SU-DHL-6 (cell line): ENCODE results near the gene ATP8B2.

Experiments
- H2AFZ ChIP-seq: fragments of 200-600 bp; sonication (generic); 2 replicates; pipeline ENCODE4 v1.6.1; 2014; ENCODE audit warnings: low read depth, mild to moderate bottlenecking, moderate library complexity, mixed read lengths, antibody characterized with exemption, low read length; ENCODE audit not compliant: severe bottlenecking
- H3F3A ChIP-seq: fragments of 200-600 bp; shearing (Covaris generic); 2 replicates; pipeline ENCODE4 v1.6.0; 2016; ENCODE audit warnings: antibody characterized with exemption, mild to moderate bottlenecking; ENCODE audit not compliant: insufficient read depth
- H3K27ac ChIP-seq: fragments of 200-600 bp; sonication (generic); 2 replicates; pipeline ENCODE4 v1.5.1; 2016; ENCODE audit warnings: low read depth, mild to moderate bottlenecking, low read length, moderate library complexity, mixed read lengths
- H3K27me3 ChIP-seq: fragments of 200-600 bp; sonication (generic), shearing (Covaris generic); 2 replicates; pipeline ENCODE4 v1.6.0; 2014; ENCODE audit warnings: mild to moderate bottlenecking, low read length
- H3K36me3 ChIP-seq: fragments of 200-600 bp; sonication (generic); 2 replicates; pipeline ENCODE4 v1.6.1; 2014; ENCODE audit warnings: mild to moderate bottlenecking, low read length, mixed read lengths
- H3K4me2 ChIP-seq: fragments of 300-600, 200-600 bp; shearing (Covaris generic), sonication (generic); 2 replicates; pipeline ENCODE4 v1.6.0; 2014; ENCODE audit warnings: low read length, low read depth, mild to moderate bottlenecking; ENCODE audit not compliant: poor library complexity, severe bottlenecking
- H3K4me3 ChIP-seq: fragments of 200-600 bp; sonication (generic); 2 replicates; pipeline ENCODE4 v1.5.1; 2014; ENCODE audit warnings: antibody characterized with exemption, low read length, mild to moderate bottlenecking, mixed read lengths; ENCODE audit not compliant: insufficient read depth, poor library complexity, severe bottlenecking
- H3K79me2 ChIP-seq: fragments of 200-600 bp; sonication (generic); 2 replicates; pipeline ENCODE4 v1.6.1; 2014; ENCODE audit warnings: mild to moderate bottlenecking, low read length, moderate library complexity; ENCODE audit not compliant: insufficient read depth
- H3K9ac ChIP-seq: fragments of 200-600 bp; sonication (generic); 2 replicates; pipeline ENCODE4 v1.7.0; 2014; ENCODE audit warnings: mild to moderate bottlenecking, low read length
- H3K9me2 ChIP-seq: fragments of 200-600 bp; sonication (generic); replicated peaks from 2 replicates; pipeline ENCODE4 v1.6.1; 2014; ENCODE audit warnings: low read length; ENCODE audit not compliant: insufficient read depth
- H3K9me3 ChIP-seq: fragments of 200-600 bp; sonication (generic); 2 replicates; pipeline ENCODE4 v1.6.1; 2014; ENCODE audit warnings: low read length, mixed read lengths; ENCODE audit not compliant: insufficient read depth
- H4K20me1 ChIP-seq: fragments of 200-600 bp; sonication (generic); 2 replicates; pipeline ENCODE4 v1.6.1; 2014; ENCODE audit warnings: low read depth, mild to moderate bottlenecking, antibody characterized with exemption, low read length, moderate library complexity, mixed read lengths
- EZH2phosphoT487 ChIP-seq: fragments of 200-600 bp; sonication (generic), shearing (Covaris generic); conservative IDR thresholded peaks from 2 replicates; pipeline ENCODE4 v1.6.1; 2018; ENCODE audit warnings: mild to moderate bottlenecking, antibody characterized with exemption, low read length, moderate library complexity, mixed read lengths
- TF ChIP-seq, protein P1 (sequence below): fragments of 200-600 bp; sonication (generic); IDR thresholded peaks from one replicate; pipeline ENCODE4 v1.5.1; 2017; ENCODE audit warnings: antibody characterized with exemption, mild to moderate bottlenecking, low read length, moderate library complexity; ENCODE audit not compliant: insufficient read depth, poor library complexity, severe bottlenecking

ATP8B2 gene

DNA sequence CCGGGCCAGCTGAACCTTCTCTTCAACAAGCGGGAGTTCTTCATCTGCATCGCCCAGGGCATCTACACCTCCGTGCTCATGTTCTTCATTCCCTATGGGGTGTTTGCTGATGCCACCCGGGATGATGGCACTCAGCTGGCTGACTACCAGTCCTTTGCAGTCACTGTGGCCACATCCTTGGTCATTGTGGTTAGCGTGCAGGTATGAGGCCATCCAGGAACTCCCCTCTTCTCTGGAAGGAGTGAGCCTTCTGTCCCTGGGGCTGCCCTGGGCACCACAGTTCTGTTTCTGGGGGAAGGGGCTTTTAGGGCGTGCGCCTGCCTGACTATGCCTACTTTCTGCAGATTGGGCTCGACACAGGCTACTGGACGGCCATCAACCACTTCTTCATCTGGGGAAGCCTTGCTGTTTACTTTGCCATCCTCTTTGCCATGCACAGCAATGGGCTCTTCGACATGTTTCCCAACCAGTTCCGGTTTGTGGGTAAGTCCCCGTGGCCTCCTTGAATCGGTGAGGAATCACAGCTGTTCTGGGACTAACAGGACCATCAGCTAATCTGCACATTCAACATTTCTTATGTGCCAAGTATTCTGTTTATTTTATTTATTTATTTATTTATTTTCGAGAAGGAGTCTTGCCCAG lies 21.1 kb downstream of the ATP8B2 start:
- H3K36me3 ChIP-seq: no peaks in the 10 kb centered on the region
- H4K20me1 ChIP-seq: no peaks in the 10 kb centered on the region
- no peak overlapping the region for H3K9ac ChIP-seq
- H3K9me3 ChIP-seq: no peaks in the 10 kb centered on the region
- H3K4me2 ChIP-seq: no peak overlapping the region
- no peaks in the 10 kb centered on the region for H3F3A ChIP-seq
- no peak overlapping the region for H3K4me3 ChIP-seq
- TF ChIP-seq EZH2phosphoT487: no peak
- TF ChIP-seq, protein P1, sequence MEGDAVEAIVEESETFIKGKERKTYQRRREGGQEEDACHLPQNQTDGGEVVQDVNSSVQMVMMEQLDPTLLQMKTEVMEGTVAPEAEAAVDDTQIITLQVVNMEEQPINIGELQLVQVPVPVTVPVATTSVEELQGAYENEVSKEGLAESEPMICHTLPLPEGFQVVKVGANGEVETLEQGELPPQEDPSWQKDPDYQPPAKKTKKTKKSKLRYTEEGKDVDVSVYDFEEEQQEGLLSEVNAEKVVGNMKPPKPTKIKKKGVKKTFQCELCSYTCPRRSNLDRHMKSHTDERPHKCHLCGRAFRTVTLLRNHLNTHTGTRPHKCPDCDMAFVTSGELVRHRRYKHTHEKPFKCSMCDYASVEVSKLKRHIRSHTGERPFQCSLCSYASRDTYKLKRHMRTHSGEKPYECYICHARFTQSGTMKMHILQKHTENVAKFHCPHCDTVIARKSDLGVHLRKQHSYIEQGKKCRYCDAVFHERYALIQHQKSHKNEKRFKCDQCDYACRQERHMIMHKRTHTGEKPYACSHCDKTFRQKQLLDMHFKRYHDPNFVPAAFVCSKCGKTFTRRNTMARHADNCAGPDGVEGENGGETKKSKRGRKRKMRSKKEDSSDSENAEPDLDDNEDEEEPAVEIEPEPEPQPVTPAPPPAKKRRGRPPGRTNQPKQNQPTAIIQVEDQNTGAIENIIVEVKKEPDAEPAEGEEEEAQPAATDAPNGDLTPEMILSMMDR: no peak
- no peak overlapping the region for H3K27ac ChIP-seq
- H3K79me2 ChIP-seq: no peaks in the 10 kb centered on the region
- H3K27me3 ChIP-seq: no peaks in the 10 kb centered on the region
- H2AFZ ChIP-seq: no peak overlapping the region
- no peaks in the 10 kb centered on the region for H3K9me2 ChIP-seq

DNA sequence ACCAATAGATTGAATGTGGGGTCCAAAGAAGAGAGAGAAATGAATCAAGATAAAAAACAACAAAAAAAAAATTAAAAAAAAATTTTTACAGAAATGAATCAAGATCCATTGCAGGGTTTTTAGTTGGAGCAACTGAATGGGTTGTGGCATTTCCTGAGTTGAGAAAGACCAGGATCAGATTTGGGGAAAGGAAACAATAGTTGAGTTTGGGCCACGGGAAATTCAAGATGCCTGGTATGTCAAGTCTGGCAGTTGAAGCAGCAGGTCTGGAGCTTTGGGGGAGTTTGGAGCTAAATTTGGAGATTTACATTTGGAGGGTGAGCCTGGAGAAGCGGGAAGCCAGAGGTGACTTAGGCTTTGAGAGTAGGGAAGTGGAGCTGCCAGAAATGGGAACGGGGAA lies 22.6 kb downstream of the ATP8B2 start:
- H3K27ac ChIP-seq: no peak overlapping the region
- H3K36me3 ChIP-seq: no peaks in the 10 kb centered on the region
- no peaks in the 10 kb centered on the region for H4K20me1 ChIP-seq

DNA sequence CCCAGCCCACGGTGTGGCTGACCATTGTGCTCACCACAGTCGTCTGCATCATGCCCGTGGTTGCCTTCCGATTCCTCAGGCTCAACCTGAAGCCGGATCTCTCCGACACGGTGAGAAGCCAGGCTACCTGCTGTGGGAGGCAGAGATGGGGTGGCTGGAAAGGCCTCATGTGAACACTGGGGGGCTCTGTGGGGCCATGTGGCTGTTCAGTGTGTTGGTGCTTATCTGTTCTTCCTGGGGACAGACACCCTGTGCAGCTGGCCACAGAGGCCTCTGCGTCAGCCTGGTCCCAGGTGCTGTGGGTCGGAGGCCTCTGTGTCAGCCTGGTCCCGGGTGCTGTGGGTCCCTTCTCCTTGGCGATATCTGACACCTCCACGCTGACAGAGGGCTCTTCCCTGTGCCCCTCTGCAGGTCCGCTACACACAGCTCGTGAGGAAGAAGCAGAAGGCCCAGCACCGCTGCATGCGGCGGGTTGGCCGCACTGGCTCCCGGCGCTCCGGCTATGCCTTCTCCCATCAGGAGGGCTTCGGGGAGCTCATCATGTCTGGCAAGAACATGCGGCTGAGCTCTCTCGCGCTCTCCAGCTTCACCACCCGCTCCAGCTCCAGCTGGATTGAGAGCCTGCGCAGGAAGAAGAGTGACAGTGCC lies 23.2 kb downstream of the ATP8B2 start:
- TF ChIP-seq, protein P1: no peak
- Histone ChIP-seq H3K36me3 (no peaks in the 10 kb centered on the region), H3K9me3 (no peaks in the 10 kb centered on the region), H2AFZ (no peak overlapping the region), H3K27me3 (no peaks in the 10 kb centered on the region), H3K9me2 (no peaks in the 10 kb centered on the region), H3K27ac (no peak overlapping the region), H4K20me1 (no peaks in the 10 kb centered on the region), H3K79me2 (no peaks in the 10 kb centered on the region), H3K4me3 (no peak overlapping the region), H3F3A (no peaks in the 10 kb centered on the region), H3K9ac (no peak overlapping the region), H3K4me2 (no peak overlapping the region)

More for the DNA sequence above, 22.6 kb downstream of the ATP8B2 start:
- Histone ChIP-seq H3K27me3 (no peaks in the 10 kb centered on the region), H3K4me2 (no peak overlapping the region), H2AFZ (no peak overlapping the region), H3K9me2 (no peaks in the 10 kb centered on the region), H3F3A (no peaks in the 10 kb centered on the region), H3K79me2 (no peaks in the 10 kb centered on the region), H3K9me3 (no peaks in the 10 kb centered on the region), H3K9ac (no peak overlapping the region), H3K4me3 (no peak overlapping the region)
- TF ChIP-seq, protein P1: no peak
- TF ChIP-seq EZH2phosphoT487: no peak
